Adrenal gland (tissue), 19 donors: Measurements from ENCODE around the gene MPEG1. TPM values are rescaled to one million over a fixed set of nuclear protein-coding genes. Genes with fewer than 3 reads are reported as not detected.

Source experiments
- DNase-seq, 7 donors: peaks; one replicate each; pipeline ENCODE4 v3.0.0-alpha.2; 2019 to 2020
- H3K27ac ChIP-seq, 5 donors: fragments of 200-600 bp; sonication (generic) in 4 of 5; 1 replicate in 3 of 5; 2 replicates in 2 of 5; pipeline versions ENCODE4 v1.5.1 to v1.8.0; 2016 to 2020; ENCODE audit warnings: mild to moderate bottlenecking in 1 of 5
- H3K27me3 ChIP-seq: fragments of 200-600 bp; 2 replicates; pipeline ENCODE4 v1.8.0; 2021
- H3K36me3 ChIP-seq, 2 donors: fragments of 200-600 bp; replicated peaks in 1 of 2; 1 replicate in 1 of 2; 2 replicates in 1 of 2; pipeline versions ENCODE4 v1.5.1 to v1.8.0; 2018 to 2022
- H3K4me1 ChIP-seq, 2 donors: fragments of 200-600 bp; replicated peaks in 1 of 2; 1 replicate in 1 of 2; 2 replicates in 1 of 2; pipeline versions ENCODE4 v1.5.1 to v1.8.0; 2018 to 2021
- H3K4me3 ChIP-seq, 4 donors: fragments of 200-600 bp; sonication (generic) in 3 of 4; one replicate each; pipeline ENCODE4 v1.5.1; 2016 to 2018
- H3K9me3 ChIP-seq, 3 donors: fragments of 200-600 bp; sonication (generic) in 1 of 3; replicated peaks in 1 of 3; 1 replicate in 2 of 3; 2 replicates in 1 of 3; pipeline versions ENCODE4 v1.5.1 to v1.8.0; 2016 to 2021
- POLR2A ChIP-seq, 2 donors: fragments of 450-650 bp; IDR thresholded peaks; one replicate each; pipeline ENCODE4 v1.6.1; 2017; ENCODE audit warnings: antibody characterized with exemption in 2 of 2, mild to moderate bottlenecking in 2 of 2, moderate library complexity in 1 of 2
- WGBS, 4 donors: extraction: QIAGEN DNeasy Blood & Tissue Kit in 2 of 4; methylation state at CpG; one replicate each; pipeline versions ENCODE4 v1.1.5 to v1.1.7; 2013 to 2017; 5-methylcytosine and 5-hydroxymethylcytosine counted together
- intact Hi-C, 2 donors: fragments of 100-400 bp; cut with DNase I; formaldehyde crosslinking; loops; one replicate each; pipeline versions ENCODE4 v1.14.1 to v1.15.0; 2022 to 2023
- long read RNA-seq, 10 donors: library from polyadenylated mRNA in 3 of 10; unstranded in 2 of 10; stranded (forward) in 1 of 10; transcript quantifications; one replicate each; pipeline ENCODE4 v2.0.0 and lab custom pipeline, GENCODE V29; 2021 to 2026
- polyA plus RNA-seq, 3 donors: library from polyadenylated mRNA; stranded (reverse); fragments of 200-250 nt in 2 of 3; fragments of 350-450 nt in 1 of 3; fragmentation: Illumina TruSeq in 1 of 3; extraction: RNeasy Lipid Tissue Mini Kit (QIAGEN cat#74804) in 1 of 3; gene quantifications; one replicate each; pipeline ENCODE4 v1.2.3, GENCODE V29; 2013 to 2014
- total RNA-seq, 9 donors: library from RNA; depleted of rRNA in 4 of 9; stranded (reverse); fragments of >200 nt in 4 of 9; fragments of 120-200 nt in 1 of 9; fragmentation: NEBNext Ultra II Directional in 1 of 9; extraction: Animal tissue kit (Norgen Biotek cat#: 25700) in 1 of 9; gene quantifications; one replicate each; pipeline versions ENCODE4 v1.1.0 to v1.2.4, GENCODE V29; 2013 to 2023
- TF ChIP-seq, protein P1 (sequence below), 6 experiments: fragments of 450-650 bp in 4 of 6; fragments of 200-600 bp in 2 of 6; sonication (generic) in 1 of 6; IDR thresholded peaks; 1 replicate in 5 of 6; 2 replicates in 1 of 6; pipeline versions ENCODE4 v1.5.1 to v1.8.0; 2016 to 2021; ENCODE audit warnings: antibody characterized with exemption in 6 of 6, mild to moderate bottlenecking in 2 of 6, moderate library complexity in 1 of 6
- donor health status: healthy with polysubstance abuse.
- donor health status: Bipolar disorder and iron deficiency.
- donor health status: DM: yes; HTN: yes; CAD: no.
- donor health status: DM: no; HTN: no; CAD: no.
- donor health status: DM: no; HTN: no; CAD: no.
- donor health status: DM: yes; HTN: yes; CAD: no.

The MPEG1 gene, protein sequence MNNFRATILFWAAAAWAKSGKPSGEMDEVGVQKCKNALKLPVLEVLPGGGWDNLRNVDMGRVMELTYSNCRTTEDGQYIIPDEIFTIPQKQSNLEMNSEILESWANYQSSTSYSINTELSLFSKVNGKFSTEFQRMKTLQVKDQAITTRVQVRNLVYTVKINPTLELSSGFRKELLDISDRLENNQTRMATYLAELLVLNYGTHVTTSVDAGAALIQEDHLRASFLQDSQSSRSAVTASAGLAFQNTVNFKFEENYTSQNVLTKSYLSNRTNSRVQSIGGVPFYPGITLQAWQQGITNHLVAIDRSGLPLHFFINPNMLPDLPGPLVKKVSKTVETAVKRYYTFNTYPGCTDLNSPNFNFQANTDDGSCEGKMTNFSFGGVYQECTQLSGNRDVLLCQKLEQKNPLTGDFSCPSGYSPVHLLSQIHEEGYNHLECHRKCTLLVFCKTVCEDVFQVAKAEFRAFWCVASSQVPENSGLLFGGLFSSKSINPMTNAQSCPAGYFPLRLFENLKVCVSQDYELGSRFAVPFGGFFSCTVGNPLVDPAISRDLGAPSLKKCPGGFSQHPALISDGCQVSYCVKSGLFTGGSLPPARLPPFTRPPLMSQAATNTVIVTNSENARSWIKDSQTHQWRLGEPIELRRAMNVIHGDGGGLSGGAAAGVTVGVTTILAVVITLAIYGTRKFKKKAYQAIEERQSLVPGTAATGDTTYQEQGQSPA
- 10 to 100 TPM in 8 of 9 donors, 1 to 10 TPM in 1; 5.9 to 54.8 (median 35.7) TPM for total RNA-seq
- polyA plus RNA-seq: 10 to 100 TPM in 1 of 3 donors, 1 to 10 TPM in 2; 4.5 to 10.2 (median 6.9) TPM
- long read RNA-seq, donor 1, full-length matches to known transcripts: 4 of 4 reads
- long read RNA-seq, donor 1, partial matches to known transcripts: 0 of 4 reads
- long read RNA-seq, donor 1, other reads (novel, unspliced or antisense): 0 of 4 reads
- long read RNA-seq, donor 2, full-length matches to known transcripts: 7 of 7 reads
- long read RNA-seq, donor 2, partial matches to known transcripts: 0 of 7 reads
- long read RNA-seq, donor 2, other reads (novel, unspliced or antisense): 0 of 7 reads
- long read RNA-seq, donor 3, full-length matches to known transcripts: 4 of 4 reads
- long read RNA-seq, donor 3, partial matches to known transcripts: 0 of 4 reads
- long read RNA-seq, donor 3, other reads (novel, unspliced or antisense): 0 of 4 reads
- long read RNA-seq, donor 4, full-length matches to known transcripts: 2 of 3 reads
- long read RNA-seq, donor 4, partial matches to known transcripts: 0 of 3 reads
- long read RNA-seq, donor 4, other reads (novel, unspliced or antisense): 1 of 3 reads
- long read RNA-seq, donor 5, full-length matches to known transcripts: 30 of 31 reads
- long read RNA-seq, donor 5, partial matches to known transcripts: 0 of 31 reads
- long read RNA-seq, donor 5, other reads (novel, unspliced or antisense): 1 of 31 reads
- long read RNA-seq, donor 6, full-length matches to known transcripts: 2 of 2 reads
- long read RNA-seq, donor 6, partial matches to known transcripts: 0 of 2 reads
- long read RNA-seq, donor 6, other reads (novel, unspliced or antisense): 0 of 2 reads
- long read RNA-seq, donor 7, full-length matches to known transcripts: 1 of 1 reads
- long read RNA-seq, donor 7, partial matches to known transcripts: 0 of 1 reads
- long read RNA-seq, donor 7, other reads (novel, unspliced or antisense): 0 of 1 reads
- long read RNA-seq, donor 8, full-length matches to known transcripts: 8 of 8 reads
- long read RNA-seq, donor 8, partial matches to known transcripts: 0 of 8 reads
- long read RNA-seq, donor 8, other reads (novel, unspliced or antisense): 0 of 8 reads
- long read RNA-seq, donor 9, full-length matches to known transcripts: 11 of 11 reads
- long read RNA-seq, donor 9, partial matches to known transcripts: 0 of 11 reads
- long read RNA-seq, donor 9, other reads (novel, unspliced or antisense): 0 of 11 reads
- long read RNA-seq, donor 10, full-length matches to known transcripts: 8 of 8 reads
- long read RNA-seq, donor 10, partial matches to known transcripts: 0 of 8 reads
- long read RNA-seq, donor 10, other reads (novel, unspliced or antisense): 0 of 8 reads

DNA sequence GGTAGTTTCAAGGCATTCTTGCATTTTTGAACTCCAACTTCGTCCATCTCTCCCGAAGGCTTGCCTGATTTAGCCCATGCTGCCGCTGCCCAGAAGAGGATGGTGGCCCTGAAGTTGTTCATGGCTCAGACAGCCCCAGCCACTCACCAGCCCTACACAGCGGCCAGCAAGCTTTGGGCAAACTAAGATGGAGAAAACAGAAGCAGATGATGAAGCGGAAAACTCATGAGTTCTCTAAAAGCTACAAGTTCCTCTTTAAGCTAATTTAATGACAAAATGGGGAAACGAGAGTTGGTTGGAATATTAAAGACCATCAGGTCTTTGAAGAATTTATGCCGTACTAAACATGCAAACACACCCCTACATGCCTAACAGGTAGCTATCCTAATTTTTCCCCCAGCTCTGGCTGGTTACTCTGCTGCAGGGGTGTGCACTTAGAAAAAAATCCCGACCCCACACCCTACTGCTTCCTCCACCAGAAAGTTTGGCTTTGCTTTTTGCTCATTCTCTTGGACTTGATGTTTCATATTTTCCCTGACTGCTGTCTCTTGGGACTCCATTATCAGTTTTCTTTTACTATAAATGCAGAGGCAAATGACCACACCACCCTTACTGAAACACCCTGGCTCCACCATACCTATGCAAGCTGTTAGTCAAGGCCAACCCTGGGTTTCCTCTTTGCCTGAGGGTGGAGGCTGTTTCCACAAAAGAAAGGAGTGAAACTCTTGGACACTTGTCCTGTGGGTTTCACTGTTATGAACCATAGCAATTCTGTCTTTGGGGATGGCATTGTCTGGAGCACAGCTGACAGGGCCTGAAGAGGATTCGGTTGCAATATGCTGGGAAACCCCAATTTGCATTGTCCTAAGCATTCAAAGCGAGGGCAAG, at the start of gene MPEG1:
Gene MPEG1 (minus strand): TSS at position 184 of the 888 bp plus-strand sequence. CDS start 62 bp downstream, at position 122.
- peaks cover 0 to 1% of the 10 kb centered on the region in 2 donors for H3K4me1 ChIP-seq
- DNase-seq: peak in 1 of 7 donors; percentile 17
- H3K27ac ChIP-seq: peak within 1 kb of the TSS in 3 of 5 donors; percentile 4 to 50 (median 13)
- peak within 1 kb of the TSS in 1 of 4 donors; percentile 16 for H3K4me3 ChIP-seq
- H3K36me3 ChIP-seq: no peaks in the 10 kb centered on the region
- WGBS, 4 donors: 54 to 70% (median 64%) methylated on average over 10 of the region's 10 CpGs
- intact Hi-C loops: no loop called here
- H3K9me3 ChIP-seq: no peaks in the 10 kb centered on the region
- TF ChIP-seq POLR2A (IDR thresholded peaks at IDR 0.05): peak in 1 of 2 donors; percentile 26
- TF ChIP-seq, protein P1, sequence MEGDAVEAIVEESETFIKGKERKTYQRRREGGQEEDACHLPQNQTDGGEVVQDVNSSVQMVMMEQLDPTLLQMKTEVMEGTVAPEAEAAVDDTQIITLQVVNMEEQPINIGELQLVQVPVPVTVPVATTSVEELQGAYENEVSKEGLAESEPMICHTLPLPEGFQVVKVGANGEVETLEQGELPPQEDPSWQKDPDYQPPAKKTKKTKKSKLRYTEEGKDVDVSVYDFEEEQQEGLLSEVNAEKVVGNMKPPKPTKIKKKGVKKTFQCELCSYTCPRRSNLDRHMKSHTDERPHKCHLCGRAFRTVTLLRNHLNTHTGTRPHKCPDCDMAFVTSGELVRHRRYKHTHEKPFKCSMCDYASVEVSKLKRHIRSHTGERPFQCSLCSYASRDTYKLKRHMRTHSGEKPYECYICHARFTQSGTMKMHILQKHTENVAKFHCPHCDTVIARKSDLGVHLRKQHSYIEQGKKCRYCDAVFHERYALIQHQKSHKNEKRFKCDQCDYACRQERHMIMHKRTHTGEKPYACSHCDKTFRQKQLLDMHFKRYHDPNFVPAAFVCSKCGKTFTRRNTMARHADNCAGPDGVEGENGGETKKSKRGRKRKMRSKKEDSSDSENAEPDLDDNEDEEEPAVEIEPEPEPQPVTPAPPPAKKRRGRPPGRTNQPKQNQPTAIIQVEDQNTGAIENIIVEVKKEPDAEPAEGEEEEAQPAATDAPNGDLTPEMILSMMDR (IDR thresholded peaks at IDR 0.05): no peak
- no peaks in the 10 kb centered on the region for H3K27me3 ChIP-seq

DNA sequence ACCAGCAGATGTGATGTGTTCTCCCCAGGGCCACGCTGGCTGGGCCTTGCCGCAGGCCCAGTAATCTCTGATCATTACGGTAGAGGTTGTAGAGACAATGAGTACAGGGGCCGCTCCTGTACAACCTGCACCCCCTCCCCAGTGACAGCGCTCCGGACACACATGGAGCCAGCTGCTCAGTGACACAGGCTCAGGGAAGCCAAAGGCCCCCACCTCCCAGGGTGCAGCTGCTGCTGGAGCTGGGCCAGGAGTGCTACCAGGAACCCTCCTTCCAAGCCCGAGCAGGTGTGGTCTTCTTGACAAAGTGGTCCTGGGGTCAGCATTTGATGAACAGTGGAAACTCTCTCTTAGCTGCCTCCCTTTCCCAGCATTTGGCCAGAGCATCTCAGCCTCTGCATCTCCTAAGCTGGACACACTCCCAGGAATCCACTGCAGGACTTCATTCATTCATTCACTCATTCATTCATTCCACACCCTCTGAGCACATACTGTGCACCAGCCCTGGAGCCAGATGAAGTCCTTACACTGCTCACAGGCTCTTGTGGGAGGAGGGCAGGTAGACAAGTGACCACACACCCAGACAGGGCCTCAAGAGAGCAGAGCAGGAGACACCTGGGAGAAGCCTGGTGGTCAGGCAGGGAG, 49.6 kb upstream of the MPEG1 start:
- Histone ChIP-seq H3K36me3 (no peaks in the 10 kb centered on the region), H3K27me3 (no peaks in the 10 kb centered on the region), H3K4me3 (no peak overlapping the region), H3K9me3 (no peaks in the 10 kb centered on the region), H3K4me1 (no peaks in the 10 kb centered on the region), H3K27ac (no peak overlapping the region)
- WGBS, 4 donors: 79 to 94% (median 86%) methylated on average over 2 to 7 of the region's 7 CpGs
- DNase-seq: no peak
- TF ChIP-seq POLR2A (IDR thresholded peaks at IDR 0.05): no peak
- TF ChIP-seq, protein P1 (IDR thresholded peaks at IDR 0.05): no peak
- intact Hi-C loops: no loop called here
